HG03575 (cell line): ENCODE results near the gene SLC5A12.

Experiments
- ATAC-seq: cut with Tn5 transposase; IDR thresholded peaks from one replicate; pipeline ENCODE4 v1.9.1; 2021; ENCODE audit not compliant: unreplicated experiment, insufficient number of reproducible peaks, low FRiP score; ENCODE audit errors: extremely low read depth

SLC5A12 gene

GRCh38 chr11:26721948-26722475 is at the start of gene SLC5A12:
SLC5A12 (minus strand) TSS chr11:26722060; CDS start chr11:26721714, 346 bp downstream.
- no peak for ATAC-seq

GRCh38 chr11:26769027-26769426 is 47.2 kb upstream of the SLC5A12 start:
- no peak for ATAC-seq

- ATAC-seq, result no peak
These were observed 45.2 kb upstream of the SLC5A12 start for GRCh38 chr11:26767060-26767459.

GRCh38 chr11:26765323-26765722 is 43.5 kb upstream of the SLC5A12 start:
- no peak for ATAC-seq

GRCh38 chr11:26764825-26765224 is 43.0 kb upstream of the SLC5A12 start:
- no peak for ATAC-seq

GRCh38 chr11:26764315-26764714 is 42.5 kb upstream of the SLC5A12 start:
- no peak for ATAC-seq

GRCh38 chr11:26762089-26762488 is 40.2 kb upstream of the SLC5A12 start:
- ATAC-seq, result no peak

- ATAC-seq, result no peak
These were observed 39.5 kb upstream of the SLC5A12 start for GRCh38 chr11:26761361-26761809.

- no peak for ATAC-seq
These were observed 36.1 kb upstream of the SLC5A12 start for GRCh38 chr11:26757995-26758394.

- no peak for ATAC-seq
These were observed 33.9 kb upstream of the SLC5A12 start for GRCh38 chr11:26755762-26756161.

- ATAC-seq, result no peak
These were observed 32.1 kb upstream of the SLC5A12 start for GRCh38 chr11:26753723-26754504.

GRCh38 chr11:26749927-26750326 is 28.1 kb upstream of the SLC5A12 start:
- no peak for ATAC-seq

GRCh38 chr11:26743622-26744021 is 21.8 kb upstream of the SLC5A12 start:
- no peak for ATAC-seq

- ATAC-seq, result no peak
These were observed 21.1 kb upstream of the SLC5A12 start for GRCh38 chr11:26742966-26743365.

GRCh38 chr11:26741036-26741435 is 19.2 kb upstream of the SLC5A12 start:
- ATAC-seq, result no peak

- ATAC-seq, result no peak
These were observed 17.7 kb upstream of the SLC5A12 start for GRCh38 chr11:26739366-26740073.

- ATAC-seq, result no peak
These were observed 12.8 kb upstream of the SLC5A12 start for GRCh38 chr11:26734691-26735090.

- ATAC-seq, result no peak
These were observed 9.2 kb upstream of the SLC5A12 start for GRCh38 chr11:26731084-26731456.

GRCh38 chr11:26730414-26731083 is 8.7 kb upstream of the SLC5A12 start:
- no peak for ATAC-seq

GRCh38 chr11:26729284-26729683 is 7.4 kb upstream of the SLC5A12 start:
- no peak for ATAC-seq
